ENCODE measurements around the gene MRPL48.

MRPL48 gene

GRCh38 chr11:73830261-73830660 is 42.6 kb downstream of the MRPL48 start:
- H3K27ac ChIP-seq, result no peak overlapping the region
- DNase-seq (ENCODE audit: low read depth, low spot score), result no peak

GRCh38 chr11:73833067-73833466 is 45.4 kb downstream of the MRPL48 start:
- DNase-seq (ENCODE audit: low read depth, low spot score), result no peak

GRCh38 chr11:73838443-73839122 is 50.9 kb downstream of the MRPL48 start:
- H3K27ac ChIP-seq, result no peak overlapping the region
- no peak for DNase-seq (ENCODE audit: low read depth, low spot score)

More at GRCh38 chr11:73833067-73833466, 45.4 kb downstream of the MRPL48 start:
- H3K27ac ChIP-seq, result no peak overlapping the region

GRCh38 chr11:73839123-73839457 is 51.4 kb downstream of the MRPL48 start:
- no peak for DNase-seq (ENCODE audit: low read depth, low spot score)
- no peak overlapping the region for H3K27ac ChIP-seq

GRCh38 chr11:73851046-73851764 is 63.5 kb downstream of the MRPL48 start:
- no peak overlapping the region for H3K27ac ChIP-seq
- no peak for DNase-seq (ENCODE audit: low read depth, low spot score)

GRCh38 chr11:73852049-73852448 is 64.4 kb downstream of the MRPL48 start:
- H3K27ac ChIP-seq, result no peak overlapping the region
- no peak for DNase-seq (ENCODE audit: low read depth, low spot score)

GRCh38 chr11:73854680-73855079 is 67.0 kb downstream of the MRPL48 start:
- no peak for DNase-seq (ENCODE audit: low read depth, low spot score)
- peak overlapping the region; percentile 82 for H3K27ac ChIP-seq

GRCh38 chr11:73856031-73856567 is 68.4 kb downstream of the MRPL48 start:
- H3K27ac ChIP-seq, result no peak overlapping the region
- DNase-seq (ENCODE audit: low read depth, low spot score), result no peak

- no peak overlapping the region for H3K27ac ChIP-seq
- no peak for DNase-seq (ENCODE audit: low read depth, low spot score)
These were observed 72.0 kb downstream of the MRPL48 start for GRCh38 chr11:73859671-73860070.

GRCh38 chr11:73860202-73860601 is 72.5 kb downstream of the MRPL48 start:
- no peak overlapping the region for H3K27ac ChIP-seq
- no peak for DNase-seq (ENCODE audit: low read depth, low spot score)

GRCh38 chr11:73862986-73863385 is 75.3 kb downstream of the MRPL48 start:
- H3K27ac ChIP-seq, result no peak overlapping the region

GRCh38 chr11:73866095-73866579 is 78.5 kb downstream of the MRPL48 start:
- no peak for DNase-seq (ENCODE audit: low read depth, low spot score)
- peak overlapping the region; percentile 59 for H3K27ac ChIP-seq

More at GRCh38 chr11:73862986-73863385, 75.3 kb downstream of the MRPL48 start:
- no peak for DNase-seq (ENCODE audit: low read depth, low spot score)

GRCh38 chr11:73866586-73866996 is 78.9 kb downstream of the MRPL48 start:
- DNase-seq (ENCODE audit: low read depth, low spot score), result peak; percentile 61
- H3K27ac ChIP-seq, result peak overlapping the region; percentile 59

- no peak overlapping the region for H3K27ac ChIP-seq
- no peak for DNase-seq (ENCODE audit: low read depth, low spot score)
These were observed 81.8 kb downstream of the MRPL48 start for GRCh38 chr11:73869332-73869949.

GRCh38 chr11:73870261-73870660 is 82.6 kb downstream of the MRPL48 start:
- H3K27ac ChIP-seq, result no peak overlapping the region
- no peak for DNase-seq (ENCODE audit: low read depth, low spot score)

- H3K27ac ChIP-seq, result no peak overlapping the region
- DNase-seq (ENCODE audit: low read depth, low spot score), result no peak
These were observed 85.2 kb downstream of the MRPL48 start for GRCh38 chr11:73872749-73873357.

- peak overlapping the region; percentile 91 for H3K27ac ChIP-seq
- DNase-seq (ENCODE audit: low read depth, low spot score), result no peak
These were observed 87.7 kb downstream of the MRPL48 start for GRCh38 chr11:73875380-73875779.

GRCh38 chr11:73875840-73876239 is 88.2 kb downstream of the MRPL48 start:
- H3K27ac ChIP-seq, result peak overlapping the region; percentile 91
- no peak for DNase-seq (ENCODE audit: low read depth, low spot score)

GRCh38 chr11:73876424-73877310 is 89.0 kb downstream of the MRPL48 start, which contains the start of the genes COA4 and PAAF1:
Gene COA4 (minus strand): TSS chr11:73876846. CDS start chr11:73873378, 3,468 bp downstream.
Gene PAAF1 (plus strand): TSS chr11:73876999. CDS start chr11:73877022, 23 bp downstream.
- DNase-seq (ENCODE audit: low read depth, low spot score), result peak; percentile 72
- peak within 1 kb of the TSS; percentile 91 for H3K27ac ChIP-seq

All from epithelial cell of prostate (primary cell).